HG02938 (cell line): ENCODE results near the gene C11orf24.
"Not testable (repeated sequence)": the region's sequence is repeated elsewhere in the genome, so short reads cannot be mapped to it uniquely, and the experiment has no call there.

Source experiments
- ATAC-seq: cut with Tn5 transposase; IDR thresholded peaks from one replicate; pipeline ENCODE4 v1.9.1; 2021; ENCODE audit warnings: mild to moderate bottlenecking, moderate library complexity; ENCODE audit not compliant: unreplicated experiment

C11orf24 gene

DNA sequence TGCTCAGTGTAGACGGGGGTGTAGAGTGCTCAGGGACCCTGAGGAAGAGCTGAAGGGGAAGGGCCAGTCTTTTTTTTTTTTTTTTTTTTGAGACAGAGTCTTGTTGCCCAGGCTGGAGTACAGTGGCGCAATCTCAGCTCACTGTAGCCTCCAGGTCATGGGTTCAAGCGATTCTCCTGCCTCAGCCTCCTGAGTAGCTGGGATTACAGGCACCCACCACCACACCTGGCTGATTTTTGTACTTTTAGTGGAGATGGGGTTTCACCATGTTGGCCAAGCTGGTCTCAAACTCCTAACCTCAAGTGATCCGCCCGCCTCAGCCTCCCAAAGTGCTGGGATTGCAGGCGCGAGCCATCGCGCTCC lies 27.7 kb upstream of the C11orf24 start:
- not testable (repeated sequence) for ATAC-seq

DNA sequence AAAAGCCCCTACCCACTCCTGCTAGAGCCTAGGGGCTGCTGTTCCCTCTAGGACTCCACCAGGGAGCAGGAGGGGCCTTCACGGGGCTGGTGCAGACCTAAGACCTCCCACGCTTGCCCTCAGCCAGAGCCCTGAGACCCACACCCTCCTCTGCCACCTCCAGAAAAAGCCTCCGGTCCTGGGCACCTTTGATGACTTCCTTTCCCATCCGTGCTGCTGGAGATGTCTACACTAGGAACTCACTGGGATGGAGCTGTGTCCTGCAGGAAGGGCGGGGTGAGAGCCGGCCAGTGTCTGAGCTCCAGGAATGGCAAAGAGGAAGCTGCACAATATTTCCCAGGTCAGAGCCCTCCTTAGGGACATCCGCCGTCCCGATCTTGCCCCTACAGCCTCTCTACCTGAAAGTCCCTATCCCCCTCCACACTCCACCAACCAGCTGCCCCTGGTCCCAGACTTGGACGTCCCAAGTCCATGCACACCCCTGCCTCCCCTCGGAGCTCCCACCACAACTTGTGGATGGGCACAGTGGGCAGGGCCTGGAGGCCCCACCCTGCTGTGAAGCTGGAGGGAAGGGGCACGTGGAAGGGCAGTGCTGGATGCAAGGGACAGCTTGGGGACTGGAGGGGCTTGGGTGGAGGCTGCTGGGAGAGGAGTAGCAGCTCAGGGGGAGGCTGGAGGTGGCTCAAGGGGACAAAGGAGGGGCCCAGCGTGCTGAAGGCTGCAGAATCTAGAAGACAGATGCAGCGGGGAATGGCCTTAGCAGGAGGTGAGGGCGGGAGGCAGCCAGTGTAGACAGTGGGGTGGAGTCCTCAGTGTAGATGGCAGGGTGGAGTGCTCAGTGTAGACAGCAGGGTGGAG lies 27.1 kb upstream of the C11orf24 start:
- ATAC-seq: no peak

DNA sequence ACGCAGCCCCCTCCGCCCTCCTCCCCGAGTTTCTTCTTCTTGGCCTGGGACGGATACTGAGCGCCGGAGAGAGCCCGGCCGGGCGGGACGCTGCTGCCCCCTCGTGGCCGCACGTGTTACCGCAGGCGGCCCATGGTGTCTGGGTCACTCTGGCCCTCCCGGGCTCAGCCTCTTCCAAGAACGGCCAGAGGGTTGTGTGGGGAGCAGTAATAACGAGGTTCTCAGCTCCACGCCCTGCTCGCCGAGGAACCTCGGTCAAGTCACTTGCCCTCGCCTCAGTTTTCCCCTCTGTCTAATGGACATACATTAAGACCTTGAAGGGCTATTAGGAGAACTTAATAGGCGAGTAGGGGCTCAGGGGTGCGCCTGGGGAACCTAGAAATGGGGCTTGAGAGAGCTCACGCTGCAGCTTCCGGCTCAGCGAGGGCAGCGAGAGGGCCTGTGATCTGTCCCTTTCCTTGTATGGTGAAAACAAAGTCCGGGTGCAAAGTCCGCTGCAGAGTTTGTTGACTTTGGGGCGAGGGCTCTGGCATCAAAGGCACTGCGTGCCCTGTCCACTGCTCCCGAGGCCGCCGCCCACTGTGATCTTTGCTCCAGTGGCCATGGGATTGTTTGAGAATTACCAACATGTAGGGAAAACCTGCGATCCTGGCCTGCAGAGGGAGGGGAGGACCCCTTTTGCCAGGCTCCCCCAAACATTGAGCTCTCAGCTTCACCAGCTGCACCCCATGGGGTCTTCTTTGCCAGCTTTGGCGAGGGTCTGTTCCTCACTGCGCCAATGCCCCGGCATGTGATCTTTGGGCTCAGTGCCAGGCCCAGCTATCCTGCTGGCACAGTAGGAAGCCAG lies 26.3 kb upstream of the C11orf24 start:
- ATAC-seq: no peak

DNA sequence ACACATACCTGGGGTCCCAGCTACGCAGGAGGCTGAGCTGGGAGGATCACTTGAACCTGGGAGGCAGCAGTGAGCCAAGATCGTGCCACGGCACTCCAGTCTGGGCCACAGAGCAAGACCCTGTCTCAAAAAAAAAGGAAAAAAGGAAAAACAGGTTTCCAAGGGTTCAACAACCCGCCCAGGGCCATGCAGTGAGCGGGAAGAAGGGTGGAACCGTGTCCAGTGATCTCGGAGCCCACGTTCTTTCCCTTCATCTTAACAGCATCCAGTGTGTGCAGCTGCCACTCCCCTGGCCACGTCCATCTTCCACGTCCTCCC lies 25.7 kb upstream of the C11orf24 start:
- ATAC-seq: no peak

DNA sequence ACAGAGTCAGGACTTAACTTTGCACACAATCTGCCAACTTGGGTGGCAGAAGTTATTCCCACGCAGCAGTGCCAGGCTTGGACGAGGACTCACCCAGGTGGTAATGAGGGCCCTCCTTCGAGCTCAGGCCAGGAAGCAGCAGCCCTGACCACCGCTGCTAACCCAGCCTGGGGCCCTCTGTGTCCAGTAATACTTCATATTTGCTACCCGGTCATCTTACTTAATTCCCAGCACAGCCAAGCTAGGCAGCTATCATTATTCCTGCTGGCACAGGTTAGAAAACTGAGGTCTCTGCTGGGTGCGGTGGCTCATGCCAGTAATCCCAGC lies 25.2 kb upstream of the C11orf24 start:
- no peak for ATAC-seq

DNA sequence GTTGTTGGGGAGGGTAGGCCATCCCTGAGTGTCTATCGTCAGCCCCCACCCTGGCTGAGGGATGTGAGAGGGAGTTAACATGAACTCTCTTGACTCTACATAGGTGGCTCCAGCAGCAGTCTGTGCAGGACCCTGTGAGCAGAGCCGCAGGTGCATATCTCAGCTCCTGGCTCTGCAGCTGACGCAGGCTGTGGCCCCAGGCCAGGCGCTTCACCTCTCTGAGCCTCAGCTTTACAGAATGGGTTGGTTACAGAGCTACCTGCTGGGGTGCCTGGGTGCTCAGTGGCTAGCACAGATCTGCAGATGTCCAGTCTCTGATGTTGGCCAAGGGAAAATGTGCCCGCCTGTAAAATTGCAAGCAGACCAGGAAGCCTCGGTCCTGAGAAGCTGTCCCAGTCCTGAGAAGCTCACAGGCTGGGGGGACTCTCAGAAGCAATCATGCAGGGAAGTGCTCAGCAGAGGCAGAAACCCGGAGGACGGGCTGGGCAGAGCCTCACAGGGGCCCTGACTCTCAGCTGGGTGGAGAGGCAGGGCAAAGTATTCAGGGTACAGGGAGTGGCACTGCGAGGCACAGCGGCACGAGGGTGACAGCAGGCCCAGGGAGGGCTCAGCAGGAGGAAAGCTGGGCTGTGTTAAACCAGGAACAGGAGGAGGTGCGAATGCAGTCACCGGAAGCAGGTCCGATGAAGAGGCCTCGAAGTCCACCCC lies 24.7 kb upstream of the C11orf24 start:
- ATAC-seq: no peak

DNA sequence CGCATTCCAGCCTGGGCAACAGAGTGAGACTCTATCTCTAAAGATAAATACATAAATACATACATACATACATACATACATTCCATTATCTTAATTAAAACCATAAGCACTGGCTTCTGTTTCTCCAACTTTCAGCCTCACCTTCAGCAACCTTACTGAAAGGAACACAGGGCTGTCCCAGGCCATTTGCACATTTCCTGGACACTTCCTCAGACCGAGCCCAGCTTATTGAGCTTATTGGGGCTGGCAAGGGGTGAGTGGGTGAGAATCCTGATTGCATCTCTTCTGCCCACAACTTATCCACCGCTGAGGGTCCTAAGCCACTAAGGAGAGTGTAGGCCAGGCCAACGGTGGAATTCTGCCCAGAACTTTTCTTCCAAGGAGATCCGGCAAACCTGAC lies 24.2 kb upstream of the C11orf24 start:
- ATAC-seq: no peak

DNA sequence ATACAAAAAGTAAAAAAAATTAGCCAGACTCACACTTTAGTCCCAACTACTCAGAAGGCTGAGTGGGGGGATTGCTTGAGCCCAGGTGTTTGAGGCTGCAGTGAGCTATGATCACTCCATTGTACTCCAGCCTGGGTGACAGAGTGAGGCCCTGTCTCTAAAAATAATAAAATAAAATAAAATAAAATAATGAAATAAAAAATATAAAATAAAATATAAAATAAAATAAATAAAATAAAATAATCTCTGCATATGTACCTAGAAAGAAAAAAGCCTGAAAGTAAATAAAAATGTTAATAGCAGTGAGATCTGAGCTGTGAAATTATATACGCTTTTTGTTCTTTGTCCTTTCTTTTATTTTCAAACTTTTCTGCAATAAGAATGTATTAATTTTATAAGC lies 23.5 kb upstream of the C11orf24 start:
- ATAC-seq: no peak

DNA sequence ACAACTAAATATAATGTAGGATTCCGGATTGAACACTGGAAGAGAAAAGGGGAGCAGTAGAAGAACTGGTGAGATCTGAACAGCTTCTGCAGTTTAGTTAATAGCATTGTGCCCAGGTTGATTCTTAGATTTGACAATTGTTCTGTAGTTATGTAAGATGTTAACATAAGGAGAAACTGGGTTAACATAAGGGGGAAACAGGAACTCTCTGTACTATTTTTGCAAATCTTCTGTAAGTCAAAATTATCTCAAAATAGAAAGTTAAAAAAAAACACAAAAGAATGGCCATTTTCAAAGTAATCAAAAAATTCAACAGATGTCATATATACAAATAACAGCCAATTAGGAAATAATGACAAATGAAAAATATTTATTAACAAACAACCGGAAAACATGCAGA lies 21.9 kb upstream of the C11orf24 start:
- ATAC-seq: no peak

DNA sequence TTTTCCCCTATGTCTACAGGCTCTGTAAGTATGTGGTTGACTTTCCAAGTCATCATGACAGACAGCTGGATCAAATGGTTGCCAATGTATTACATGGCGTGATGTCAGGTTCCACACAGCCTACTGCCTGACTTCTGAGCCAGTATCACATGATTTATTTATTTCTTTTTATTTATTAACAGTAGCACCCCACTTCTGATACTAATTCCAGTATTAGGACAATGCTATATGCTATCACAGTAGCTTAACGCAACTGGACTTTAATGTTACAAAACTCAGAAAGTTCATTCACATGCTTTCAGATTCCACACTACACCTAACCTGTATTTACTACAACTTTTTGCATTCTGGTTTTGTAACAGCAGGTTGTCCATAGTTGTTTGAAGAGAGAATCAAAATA lies 17.7 kb upstream of the C11orf24 start:
- no peak for ATAC-seq

DNA sequence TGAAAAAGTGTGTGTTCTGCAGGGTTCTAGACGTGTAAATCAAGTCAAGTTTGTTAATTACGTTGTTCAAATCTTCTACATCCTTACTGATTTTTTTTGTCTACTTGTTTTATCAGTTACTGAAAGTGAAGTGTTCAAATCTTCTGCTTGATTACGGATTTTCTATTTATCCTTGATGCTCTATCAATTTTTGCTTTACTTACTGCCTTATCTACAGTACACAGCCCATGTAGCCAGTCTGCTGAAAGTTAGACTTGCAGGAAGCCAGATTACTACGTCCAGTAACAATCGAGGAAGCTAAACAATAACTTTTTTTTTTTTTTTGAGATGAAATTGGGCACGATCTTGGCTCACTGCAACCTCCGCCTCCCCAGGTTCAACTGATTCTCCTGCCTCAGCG lies 15.6 kb upstream of the C11orf24 start:
- no peak for ATAC-seq

DNA sequence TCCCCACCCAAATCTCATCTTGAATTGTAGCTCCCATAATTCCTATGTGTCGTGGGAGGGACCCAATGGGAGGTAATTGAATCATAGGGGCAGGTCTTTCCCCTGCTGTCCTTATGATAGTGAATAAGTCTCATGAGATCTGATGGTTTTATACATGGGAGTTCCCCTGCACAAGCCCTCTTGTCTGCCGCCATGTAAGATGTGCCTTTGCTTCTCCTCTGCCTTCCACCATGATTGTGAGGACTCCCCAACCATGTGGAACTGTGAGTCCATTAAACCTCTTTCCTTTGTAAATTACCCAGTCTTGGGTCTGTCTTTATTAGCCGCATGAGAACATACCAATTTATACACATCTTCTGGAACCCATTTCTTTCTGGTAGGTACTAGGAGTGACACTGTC lies 12.8 kb upstream of the C11orf24 start:
- ATAC-seq: not testable (repeated sequence)

DNA sequence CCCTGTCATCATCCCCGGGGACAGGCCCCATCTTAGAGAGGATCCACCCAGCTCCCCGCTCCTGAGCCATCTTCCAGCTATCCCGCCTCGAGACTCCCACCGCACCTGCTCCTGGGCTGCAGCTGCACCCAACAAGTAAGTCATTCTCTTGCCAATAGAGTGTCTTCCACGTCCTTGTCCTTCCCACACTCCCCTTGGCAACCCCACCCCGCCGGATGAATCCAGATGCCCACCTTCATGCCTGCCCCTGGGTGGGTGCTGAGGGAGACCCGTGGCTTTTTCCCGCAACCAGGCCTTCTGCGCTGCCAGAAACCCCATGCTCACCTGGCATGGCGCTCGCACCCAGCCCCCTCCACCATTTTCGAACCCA lies 11.1 kb upstream of the C11orf24 start:
- ATAC-seq: no peak

DNA sequence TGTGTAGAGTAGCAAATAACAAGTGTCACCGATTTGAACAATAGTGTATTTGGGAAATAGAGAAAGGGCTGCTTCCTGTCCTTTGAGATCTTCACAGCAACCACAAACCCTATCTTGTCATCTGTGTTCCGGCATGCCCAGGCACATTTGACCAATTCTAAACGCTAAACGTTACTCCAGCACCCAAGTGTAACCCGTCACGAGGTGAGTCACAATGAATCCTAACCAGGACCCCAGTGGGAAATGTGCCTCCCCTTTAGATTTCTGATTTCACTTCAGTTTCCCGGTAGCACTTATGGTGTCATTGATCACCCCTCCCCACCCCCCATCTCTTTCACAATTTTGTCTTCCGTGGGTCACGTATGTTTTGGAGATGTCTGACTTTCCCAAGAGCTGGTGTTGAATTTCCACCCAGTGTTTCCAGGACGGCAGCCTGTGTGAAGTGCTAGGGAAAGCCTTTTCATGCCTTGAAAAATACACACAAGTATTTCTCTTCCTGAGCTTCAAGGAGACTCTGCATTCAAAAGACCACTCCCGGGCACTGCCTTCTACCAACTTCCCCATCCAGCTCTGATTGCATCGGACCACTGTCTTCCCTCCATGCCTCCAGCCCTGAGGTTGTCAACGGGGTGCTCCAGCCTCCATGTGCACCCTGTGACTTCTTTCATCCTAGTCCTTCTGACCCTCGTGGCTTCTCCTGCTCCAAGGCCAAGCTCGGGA lies 10.5 kb upstream of the C11orf24 start:
- ATAC-seq: peak; percentile 42

DNA sequence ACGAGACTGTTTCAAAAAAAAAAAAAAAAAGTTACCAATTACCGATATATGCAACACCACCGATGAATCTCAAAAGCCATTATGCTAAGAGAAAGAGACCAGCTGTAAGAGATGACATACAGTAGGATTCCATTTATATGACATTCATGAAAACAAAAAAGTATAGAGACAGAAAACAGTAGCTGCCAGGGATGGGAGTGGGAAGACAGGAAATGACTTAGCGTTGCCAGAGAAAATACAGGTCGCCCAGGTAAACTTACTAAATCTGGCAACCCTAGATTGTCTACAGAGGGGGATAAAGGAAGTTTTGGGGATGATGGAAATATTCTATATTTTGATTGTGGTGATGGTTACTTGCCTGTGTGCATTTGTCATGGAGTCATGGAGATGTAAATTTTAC lies 7.9 kb upstream of the C11orf24 start:
- no peak for ATAC-seq

DNA sequence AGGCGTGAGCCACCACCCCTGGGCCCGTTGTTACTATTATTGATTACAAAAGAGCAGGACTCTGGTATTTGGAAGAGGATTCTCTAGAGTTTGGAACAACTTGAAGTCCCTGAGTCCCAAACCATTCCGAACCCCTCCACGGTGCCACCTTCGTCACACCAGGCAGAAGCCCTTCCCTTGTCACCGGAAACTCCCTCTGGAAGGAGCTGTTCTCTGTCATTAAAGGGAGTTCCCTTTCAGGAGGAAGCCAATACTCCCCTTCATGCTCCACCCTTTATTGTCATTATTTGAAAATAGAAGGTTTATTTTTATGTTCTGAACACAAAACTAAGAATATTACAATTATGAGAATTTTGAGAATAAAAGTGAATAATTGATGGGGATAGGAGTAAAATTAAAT lies 5.1 kb upstream of the C11orf24 start:
- ATAC-seq: no peak

DNA sequence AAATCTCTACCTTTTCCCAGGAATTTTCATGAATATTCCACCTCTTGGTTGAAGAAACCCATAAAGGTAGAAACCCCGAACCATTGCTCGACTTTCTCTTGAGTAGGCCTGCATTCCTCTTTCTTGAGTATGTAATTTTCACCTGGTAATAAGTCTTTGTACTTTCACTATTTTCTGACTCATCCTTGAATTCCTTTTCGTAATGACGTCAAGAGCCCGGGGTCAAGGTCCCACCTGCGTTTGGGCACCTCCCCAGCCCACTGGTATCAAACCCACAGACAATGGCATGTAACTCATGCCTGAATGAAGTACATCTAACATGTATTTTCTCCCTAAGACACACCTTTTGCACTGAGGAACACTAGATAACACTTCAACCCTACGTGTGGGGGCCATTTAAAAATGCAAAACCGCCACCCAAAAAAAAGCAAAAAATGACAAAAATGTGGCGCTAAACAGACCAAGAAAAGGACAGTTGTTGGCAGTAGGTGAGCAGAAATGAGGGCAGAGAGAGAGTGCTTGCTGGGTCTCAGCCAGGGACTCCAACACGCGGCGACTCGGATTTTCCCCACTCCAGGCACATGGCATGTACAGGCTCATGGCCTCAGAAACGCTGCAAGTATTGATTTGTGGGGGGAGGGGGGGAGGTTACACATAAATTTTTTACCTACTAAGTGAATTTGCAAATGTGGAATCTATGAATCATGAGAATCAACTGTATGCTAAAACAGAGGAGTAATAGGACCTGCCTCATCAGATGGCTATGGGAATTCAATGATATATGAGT lies 4.1 kb upstream of the C11orf24 start:
- ATAC-seq: no peak

DNA sequence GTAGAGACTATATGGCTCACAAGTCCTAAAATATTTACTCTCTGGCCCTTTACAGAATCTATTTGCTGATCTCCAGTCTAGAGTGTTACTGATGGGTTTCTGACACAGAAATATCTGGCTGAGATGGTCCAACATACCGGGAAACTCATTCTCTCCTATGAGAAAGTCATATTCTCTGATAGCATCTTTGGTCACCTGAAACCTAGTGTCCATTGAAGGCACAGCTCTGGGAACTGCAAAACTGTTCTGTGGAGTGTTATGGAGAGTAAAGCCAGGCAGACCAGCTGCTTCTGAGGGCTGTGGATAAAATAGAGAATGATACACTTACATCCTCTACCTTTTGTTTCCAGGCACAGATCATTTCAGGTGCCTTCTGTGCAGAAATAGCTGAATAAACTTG lies 2.5 kb upstream of the C11orf24 start:
- ATAC-seq: no peak

DNA sequence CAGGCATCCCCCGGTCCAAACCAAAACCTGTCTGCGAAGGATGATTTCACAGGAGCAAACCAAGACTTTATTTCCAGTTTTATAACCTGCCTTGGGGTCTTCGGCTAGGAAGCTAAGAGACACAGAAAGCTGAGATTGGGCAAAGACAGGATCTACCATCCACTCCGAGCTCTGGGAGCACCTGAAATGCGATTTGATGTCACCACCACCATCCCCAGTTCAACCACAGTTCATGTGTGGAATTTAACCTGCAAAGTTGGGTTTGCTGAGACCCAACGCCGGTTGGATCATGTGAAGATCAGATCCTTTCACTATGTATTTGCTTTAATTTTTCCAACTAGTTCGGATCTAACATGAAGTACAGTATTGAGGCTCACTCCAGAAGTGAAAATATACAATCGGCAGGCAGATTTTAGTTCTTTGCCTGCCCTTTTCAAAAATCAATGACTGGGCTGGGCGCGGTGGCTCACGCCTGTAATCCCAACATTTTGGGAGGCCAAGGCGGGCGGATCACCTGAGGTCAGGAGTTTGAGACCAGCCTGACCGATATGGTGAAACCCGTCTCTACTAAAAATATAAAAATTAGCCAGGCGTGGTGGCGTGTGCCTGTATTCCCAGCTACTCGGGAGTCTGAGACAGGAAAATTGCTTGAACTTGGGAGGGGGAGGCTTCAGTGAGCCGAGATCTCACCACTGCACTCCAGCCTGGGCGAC lies 1.4 kb upstream of the C11orf24 start:
- no peak for ATAC-seq
